ENCODE measurements around the gene CSF1.

The CSF1 gene

DNA sequence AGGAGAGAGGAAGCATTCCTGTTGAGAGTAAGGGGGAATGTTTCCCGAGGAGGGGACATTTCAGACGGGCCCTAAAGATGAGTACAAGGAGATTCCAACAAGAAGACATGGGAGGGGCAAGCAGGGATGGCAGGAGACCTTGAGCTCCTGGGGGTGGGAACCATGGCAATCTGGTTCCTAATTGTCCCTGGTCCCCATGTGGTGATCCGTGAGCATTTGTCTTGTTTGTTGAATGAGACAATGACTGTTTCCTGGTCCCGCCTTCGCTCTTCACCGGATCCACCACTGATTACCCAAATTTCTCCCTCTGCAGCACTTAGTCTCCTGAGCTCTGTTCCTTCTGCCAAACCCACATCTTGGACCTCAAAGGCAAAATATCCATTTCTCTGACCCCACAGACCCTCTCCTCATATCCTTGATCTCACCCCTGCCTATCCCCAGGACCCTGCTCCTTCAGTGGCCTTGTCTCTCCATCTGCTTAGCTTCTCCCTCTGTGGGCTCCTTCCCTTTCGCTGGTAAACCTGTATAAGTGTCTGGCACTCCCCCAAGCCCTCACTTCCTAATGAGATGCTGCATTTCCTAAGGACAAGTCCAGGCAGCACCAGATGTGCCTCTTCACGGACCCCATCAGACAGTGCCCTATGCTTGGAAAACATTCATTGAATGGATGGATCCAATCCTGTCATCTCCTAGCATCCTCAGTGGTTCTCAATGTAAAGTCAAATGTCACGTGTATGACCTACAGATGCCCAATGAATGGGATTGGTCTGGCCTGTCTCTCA, 8.3 kb upstream of the CSF1 start:
- no peak overlapping the region for H3K4me2 ChIP-seq
- H4K20me1 ChIP-seq (ENCODE audit: insufficient read depth): no peaks in the 10 kb centered on the region
- H3K27ac ChIP-seq: no peak overlapping the region
- no peak overlapping the region for H3K4me3 ChIP-seq (IDR thresholded peaks at IDR 0.05; ENCODE audit: insufficient read depth, low read depth, low read length)
- H2AFZ ChIP-seq (ENCODE audit: low read depth): no peak overlapping the region
- TF ChIP-seq, protein P1, sequence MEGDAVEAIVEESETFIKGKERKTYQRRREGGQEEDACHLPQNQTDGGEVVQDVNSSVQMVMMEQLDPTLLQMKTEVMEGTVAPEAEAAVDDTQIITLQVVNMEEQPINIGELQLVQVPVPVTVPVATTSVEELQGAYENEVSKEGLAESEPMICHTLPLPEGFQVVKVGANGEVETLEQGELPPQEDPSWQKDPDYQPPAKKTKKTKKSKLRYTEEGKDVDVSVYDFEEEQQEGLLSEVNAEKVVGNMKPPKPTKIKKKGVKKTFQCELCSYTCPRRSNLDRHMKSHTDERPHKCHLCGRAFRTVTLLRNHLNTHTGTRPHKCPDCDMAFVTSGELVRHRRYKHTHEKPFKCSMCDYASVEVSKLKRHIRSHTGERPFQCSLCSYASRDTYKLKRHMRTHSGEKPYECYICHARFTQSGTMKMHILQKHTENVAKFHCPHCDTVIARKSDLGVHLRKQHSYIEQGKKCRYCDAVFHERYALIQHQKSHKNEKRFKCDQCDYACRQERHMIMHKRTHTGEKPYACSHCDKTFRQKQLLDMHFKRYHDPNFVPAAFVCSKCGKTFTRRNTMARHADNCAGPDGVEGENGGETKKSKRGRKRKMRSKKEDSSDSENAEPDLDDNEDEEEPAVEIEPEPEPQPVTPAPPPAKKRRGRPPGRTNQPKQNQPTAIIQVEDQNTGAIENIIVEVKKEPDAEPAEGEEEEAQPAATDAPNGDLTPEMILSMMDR (conservative IDR thresholded peaks at IDR 0.05; ENCODE audit: low read depth, low read length): no peak
- H3K9ac ChIP-seq: no peak overlapping the region
- no peaks in the 10 kb centered on the region for H3K79me2 ChIP-seq (ENCODE audit: insufficient read depth, low read depth)
- H3K27me3 ChIP-seq (ENCODE audit: insufficient read depth, low read depth): no peaks in the 10 kb centered on the region
- H3K4me1 ChIP-seq (ENCODE audit: low read depth, poor library complexity, severe bottlenecking): peaks cover 16% of the 10 kb centered on the region
- H3K36me3 ChIP-seq (ENCODE audit: insufficient read depth): no peaks in the 10 kb centered on the region

DNA sequence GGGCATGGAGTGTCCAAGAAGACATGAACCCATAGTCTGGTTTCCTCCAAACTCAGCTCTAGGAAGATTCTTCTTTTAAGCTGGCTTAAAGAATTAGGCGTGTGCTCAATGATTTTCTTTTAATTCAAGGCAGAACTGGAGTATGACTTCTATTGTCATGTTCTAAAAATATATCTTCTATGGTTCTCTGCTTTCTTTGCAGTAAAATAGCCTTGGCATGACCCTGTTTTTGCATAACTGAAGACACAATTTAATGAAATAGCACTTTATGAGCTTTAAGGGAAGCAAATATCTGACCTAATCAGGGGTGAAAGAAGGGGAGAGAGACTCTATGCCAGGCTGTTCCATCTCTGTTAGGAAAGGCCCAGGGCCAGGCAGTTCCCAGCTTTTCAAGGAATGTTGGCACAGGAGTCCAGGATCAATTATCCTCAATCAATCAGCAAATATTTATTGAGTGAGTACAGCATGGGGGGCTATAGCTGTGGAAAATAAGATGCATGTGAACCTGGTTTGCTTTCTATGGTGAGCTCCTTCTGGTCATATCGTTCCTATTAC, 7.2 kb upstream of the CSF1 start:
- Histone ChIP-seq H3K79me2 (ENCODE audit: insufficient read depth, low read depth) (no peaks in the 10 kb centered on the region), H3K27ac (no peak overlapping the region), H3K9ac (no peak overlapping the region), H4K20me1 (ENCODE audit: insufficient read depth) (no peaks in the 10 kb centered on the region), H3K36me3 (ENCODE audit: insufficient read depth) (no peaks in the 10 kb centered on the region), H3K4me2 (no peak overlapping the region), H3K27me3 (ENCODE audit: insufficient read depth, low read depth) (no peaks in the 10 kb centered on the region; the same call in 1 of the 2 replicates), H2AFZ (ENCODE audit: low read depth) (no peak overlapping the region), H3K4me1 (ENCODE audit: low read depth, poor library complexity, severe bottlenecking) (peaks cover 16% of the 10 kb centered on the region), H3K4me3 (IDR thresholded peaks at IDR 0.05; ENCODE audit: insufficient read depth, low read depth, low read length) (no peak overlapping the region)
- TF ChIP-seq, protein P1 (conservative IDR thresholded peaks at IDR 0.05; ENCODE audit: low read depth, low read length): no peak

- H3K79me2 ChIP-seq (ENCODE audit: insufficient read depth, low read depth): no peaks in the 10 kb centered on the region
- H3K36me3 ChIP-seq (ENCODE audit: insufficient read depth): no peaks in the 10 kb centered on the region
- H3K27me3 ChIP-seq (ENCODE audit: insufficient read depth, low read depth): no peaks in the 10 kb centered on the region; the same call in 1 of the 2 replicates
- H4K20me1 ChIP-seq (ENCODE audit: insufficient read depth): no peaks in the 10 kb centered on the region
- peaks cover 16% of the 10 kb centered on the region for H3K4me1 ChIP-seq (ENCODE audit: low read depth, poor library complexity, severe bottlenecking)
- H3K9ac ChIP-seq: no peak overlapping the region
- no peak overlapping the region for H2AFZ ChIP-seq (ENCODE audit: low read depth)
- TF ChIP-seq, protein P1 (conservative IDR thresholded peaks at IDR 0.05; ENCODE audit: low read depth, low read length): no peak
- H3K27ac ChIP-seq: no peak overlapping the region
- H3K4me3 ChIP-seq (IDR thresholded peaks at IDR 0.05; ENCODE audit: insufficient read depth, low read depth, low read length): no peak overlapping the region
- no peak overlapping the region for H3K4me2 ChIP-seq
Measured at GRCh38 chr1:109904105-109904817, 6.4 kb upstream of the CSF1 start.

DNA sequence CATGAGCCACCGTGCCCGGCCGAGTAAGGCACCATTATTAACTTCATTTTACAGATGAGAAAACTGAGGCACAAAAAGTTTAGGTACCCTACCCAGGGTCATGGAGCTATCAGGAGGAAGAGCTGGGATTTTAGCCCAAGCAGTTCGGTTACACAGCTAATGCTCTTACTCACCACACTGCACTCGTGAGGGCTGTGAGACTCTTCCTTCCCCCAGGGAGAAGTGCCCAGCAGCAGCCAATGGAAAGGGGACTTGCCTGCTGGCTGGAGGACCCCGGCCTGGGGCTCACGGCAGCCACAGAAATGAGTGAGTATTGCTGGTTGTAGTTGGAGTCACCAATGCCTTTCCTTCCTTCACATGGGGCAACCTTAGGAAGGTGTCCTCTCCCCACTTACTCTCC, 5.2 kb upstream of the CSF1 start:
- Histone ChIP-seq H4K20me1 (ENCODE audit: insufficient read depth) (no peaks in the 10 kb centered on the region), H3K36me3 (ENCODE audit: insufficient read depth) (no peaks in the 10 kb centered on the region), H3K4me3 (IDR thresholded peaks at IDR 0.05; ENCODE audit: insufficient read depth, low read depth, low read length) (no peak overlapping the region), H3K27ac (no peak overlapping the region), H3K27me3 (ENCODE audit: insufficient read depth, low read depth) (peaks cover 6% of the 10 kb centered on the region; the same call in 1 of the 2 replicates), H3K4me1 (ENCODE audit: low read depth, poor library complexity, severe bottlenecking) (peaks cover 21% of the 10 kb centered on the region), H3K9ac (no peak overlapping the region), H2AFZ (ENCODE audit: low read depth) (no peak overlapping the region), H3K4me2 (no peak overlapping the region), H3K79me2 (ENCODE audit: insufficient read depth, low read depth) (no peaks in the 10 kb centered on the region)
- TF ChIP-seq, protein P1 (conservative IDR thresholded peaks at IDR 0.05; ENCODE audit: low read depth, low read length): no peak

All from KMS-11 (cell line).